SH-SY5Y (cell line): ENCODE results near the gene LMLN.

Experiments used
- GATA2 ChIP-seq: IDR thresholded peaks from 2 replicates; pipeline ENCODE4 v1.6.1; 2011; ENCODE audit warnings: mild to moderate bottlenecking, low read depth, low read length
- GATA3 ChIP-seq: IDR thresholded peaks from 2 replicates; pipeline ENCODE4 v1.6.1; 2011; ENCODE audit warnings: low read depth, mild to moderate bottlenecking, low read length, moderate library complexity

DNA sequence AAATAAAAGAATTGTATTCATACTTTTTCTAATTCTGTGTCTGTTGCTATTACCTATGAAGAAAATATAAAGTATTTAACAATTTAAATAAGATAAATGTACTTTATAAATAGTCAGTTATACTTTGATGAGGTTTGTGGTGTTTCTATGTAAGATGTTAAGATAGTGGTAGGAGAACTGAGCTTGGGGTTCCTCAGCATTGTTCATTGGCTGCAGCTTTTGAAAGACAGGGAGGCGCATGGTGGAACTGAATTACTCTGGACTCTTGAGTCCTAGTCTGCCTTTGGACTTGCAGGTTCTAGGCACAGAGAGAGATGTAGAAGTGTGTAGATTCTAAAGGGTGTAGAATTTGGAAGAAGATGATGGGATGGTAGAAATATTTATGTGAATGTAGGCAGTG is 23.1 kb downstream of the LMLN start:
- no peak for TF ChIP-seq GATA2
- TF ChIP-seq GATA3: no peak
